GM12873 (cell line): ENCODE measurements around the gene ASIC1.

Experiments used
- CTCF ChIP-seq: IDR thresholded peaks from 2 replicates; pipeline ENCODE4 v1.5.1; 2012; ENCODE audit warnings: low read depth, mild to moderate bottlenecking, moderate library complexity, low read length, control low read depth; ENCODE audit not compliant: insufficient read depth; ENCODE audit errors: missing control alignments

ASIC1 gene

GRCh38 chr12:50051101-50051806, 6.1 kb upstream of the ASIC1 start:
- TF ChIP-seq CTCF: no peak

GRCh38 chr12:50052544-50052943, 4.9 kb upstream of the ASIC1 start:
- no peak for TF ChIP-seq CTCF

GRCh38 chr12:50052964-50053363, 4.4 kb upstream of the ASIC1 start:
- TF ChIP-seq CTCF: no peak

- no peak for TF ChIP-seq CTCF
Observed at GRCh38 chr12:50053583-50053982, 3.8 kb upstream of the ASIC1 start.

GRCh38 chr12:50055831-50056638, 1.4 kb upstream of the ASIC1 start:
- peak; percentile 99 for TF ChIP-seq CTCF

GRCh38 chr12:50056639-50056976, 788 bp upstream of the ASIC1 start:
- no peak for TF ChIP-seq CTCF

GRCh38 chr12:50057896-50058670, 687 bp downstream of the ASIC1 start:
- TF ChIP-seq CTCF: no peak
